GM12865 (cell line): ENCODE measurements around the gene OR52D1.

Source experiments
- DNase-seq: peaks from one replicate; pipeline ENCODE4 v3.0.0; 2010; ENCODE audit warnings: low read depth
- H3K4me3 ChIP-seq: 2 replicates; pipeline ENCODE4 v1.5.1; 2011; ENCODE audit warnings: mild to moderate bottlenecking, low read depth, low read length, control low read depth
- CTCF ChIP-seq: IDR thresholded peaks from 2 replicates; pipeline ENCODE4 v1.5.1; 2011; ENCODE audit warnings: low read length, control low read depth, low read depth, inconsistent platforms; ENCODE audit not compliant: insufficient read depth; ENCODE audit errors: missing control alignments

The OR52D1 gene

GRCh38 chr11:5467527-5467926 lies 21.0 kb upstream of the OR52D1 start:
- no peak for DNase-seq
- no peak overlapping the region for H3K4me3 ChIP-seq
- no peak for TF ChIP-seq CTCF

GRCh38 chr11:5473921-5474320 lies 14.6 kb upstream of the OR52D1 start:
- H3K4me3 ChIP-seq, result no peak overlapping the region
- DNase-seq, result no peak

GRCh38 chr11:5476186-5476819 lies 12.2 kb upstream of the OR52D1 start:
- peak; percentile 58 for DNase-seq
- TF ChIP-seq CTCF, result peak; percentile 85
- no peak overlapping the region for H3K4me3 ChIP-seq

More at GRCh38 chr11:5473921-5474320, 14.6 kb upstream of the OR52D1 start:
- TF ChIP-seq CTCF, result no peak

- TF ChIP-seq CTCF, result no peak
- DNase-seq, result no peak
- no peak overlapping the region for H3K4me3 ChIP-seq
Measured at GRCh38 chr11:5486003-5486402, 2.5 kb upstream of the OR52D1 start.

- no peak for TF ChIP-seq CTCF
- DNase-seq, result no peak
- no peak overlapping the region for H3K4me3 ChIP-seq
Measured at GRCh38 chr11:5486421-5486820, 2.1 kb upstream of the OR52D1 start.

GRCh38 chr11:5488798-5489399 lies 414 bp downstream of the OR52D1 start:
- no peak overlapping the region for H3K4me3 ChIP-seq
- DNase-seq, result no peak
- no peak for TF ChIP-seq CTCF

- no peak for TF ChIP-seq CTCF
- no peak overlapping the region for H3K4me3 ChIP-seq
- DNase-seq, result no peak
Measured at GRCh38 chr11:5489576-5490357, 1.3 kb downstream of the OR52D1 start.
